A549 (cell line): Measurements from ENCODE around the gene PRR32.

Source experiments
- CBX2 ChIP-seq: fragments of 200-600 bp; sonication (generic); IDR thresholded peaks from 2 replicates; pipeline ENCODE4 v1.6.1; 2016; ENCODE audit warnings: low read depth, mild to moderate bottlenecking, borderline replicate concordance
- CBX8 ChIP-seq: fragments of 200-600 bp; sonication (generic); IDR thresholded peaks from 2 replicates; pipeline ENCODE4 v1.6.1; 2016
- CTCF ChIP-seq: fragments of >200 bp; sonication (Bioruptor Twin); formaldehyde crosslinking; IDR thresholded peaks from 3 replicates; pipeline ENCODE4 v1.5.1; 2016
- FOSL2 ChIP-seq, 2 experiments: fragments of 450-650 bp in 1 of 2; fragments of >200 bp in 1 of 2; sonication (Bioruptor Twin) in 1 of 2; formaldehyde crosslinking; IDR thresholded peaks; 2 replicates each; pipeline versions ENCODE4 v1.5.0 to v1.6.1; 2016 to 2020; ENCODE audit warnings: mild to moderate bottlenecking in 1 of 2, moderate library complexity in 1 of 2
- POLR2A ChIP-seq: IDR thresholded peaks from 2 replicates; pipeline ENCODE4 v1.6.1; 2012; ENCODE audit warnings: mild to moderate bottlenecking, low read length
- RCOR1 ChIP-seq: fragments of 150-350 bp; IDR thresholded peaks from 2 replicates; pipeline ENCODE4 v1.6.1; 2014; ENCODE audit warnings: antibody characterized with exemption, low read length, low read depth

DNA sequence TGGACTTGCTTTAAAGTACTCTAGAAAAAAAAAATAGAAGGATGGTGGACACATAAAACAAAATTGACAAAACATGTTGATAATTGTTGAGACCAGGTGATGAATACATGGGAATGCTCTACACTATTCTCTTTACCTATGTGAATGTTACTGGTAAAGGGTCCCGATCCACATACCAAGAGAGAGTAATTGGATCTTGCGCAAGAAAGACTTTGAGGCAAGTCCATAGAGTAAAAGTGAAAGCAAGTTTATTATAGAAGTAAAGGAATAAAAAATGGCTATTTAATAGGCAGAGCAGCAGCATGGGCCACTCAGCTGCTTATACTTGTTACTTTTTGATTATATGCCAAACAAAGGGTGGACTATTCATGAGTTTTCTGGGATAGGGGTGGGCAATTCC is 34.0 kb upstream of the PRR32 start:
- no peak for TF ChIP-seq CTCF
- no peak for TF ChIP-seq CBX2
- no peak for TF ChIP-seq POLR2A
- TF ChIP-seq RCOR1 = no peak
- TF ChIP-seq FOSL2 (IDR thresholded peaks at IDR 0.05) = no peak
- no peak for TF ChIP-seq FOSL2 (CRISPR knock-in tag; IDR thresholded peaks at IDR 0.05)
- no peak for TF ChIP-seq CBX8
